ACC112 (cell line): Measurements from ENCODE around the gene EGFR.

ENCODE experiments used
- H2AFZ ChIP-seq: fragments of 200-600 bp; sonication (generic); one replicate; pipeline ENCODE4 v1.6.0; 2017; ENCODE audit warnings: antibody characterized with exemption, low read length; ENCODE audit not compliant: unreplicated experiment
- H3K27ac ChIP-seq: fragments of 200-600 bp; sonication (generic); 2 replicates; pipeline ENCODE4 v1.5.1; 2014; ENCODE audit warnings: low read depth, mild to moderate bottlenecking, antibody characterized with exemption, low read length, moderate library complexity
- H3K27me3 ChIP-seq: fragments of 200-600 bp; sonication (generic); 2 replicates; pipeline ENCODE4 v1.6.1; 2014; ENCODE audit warnings: mild to moderate bottlenecking, antibody characterized with exemption, low read length, moderate library complexity, mixed read lengths; ENCODE audit not compliant: insufficient read depth
- H3K36me3 ChIP-seq: fragments of 200-600 bp; sonication (generic); 2 replicates; pipeline ENCODE4 v1.6.1; 2016; ENCODE audit warnings: mild to moderate bottlenecking, antibody characterized with exemption, low read length, moderate library complexity, mixed read lengths; ENCODE audit not compliant: insufficient read depth
- H3K4me1 ChIP-seq: fragments of 200-600 bp; sonication (generic); one replicate; pipeline ENCODE4 v1.6.1; 2016; ENCODE audit warnings: low read length, mixed read lengths; ENCODE audit not compliant: insufficient read depth, unreplicated experiment, control insufficient read depth
- H3K4me3 ChIP-seq: fragments of 200-600 bp; sonication (generic); 2 replicates; pipeline ENCODE4 v1.5.1; 2014; ENCODE audit warnings: mild to moderate bottlenecking, low read depth, low read length
- H3K79me2 ChIP-seq: fragments of 200-600 bp; sonication (generic); one replicate; pipeline ENCODE4 v1.6.0; 2016; ENCODE audit warnings: low read length; ENCODE audit not compliant: control insufficient read depth, unreplicated experiment, insufficient read depth

Gene EGFR

DNA sequence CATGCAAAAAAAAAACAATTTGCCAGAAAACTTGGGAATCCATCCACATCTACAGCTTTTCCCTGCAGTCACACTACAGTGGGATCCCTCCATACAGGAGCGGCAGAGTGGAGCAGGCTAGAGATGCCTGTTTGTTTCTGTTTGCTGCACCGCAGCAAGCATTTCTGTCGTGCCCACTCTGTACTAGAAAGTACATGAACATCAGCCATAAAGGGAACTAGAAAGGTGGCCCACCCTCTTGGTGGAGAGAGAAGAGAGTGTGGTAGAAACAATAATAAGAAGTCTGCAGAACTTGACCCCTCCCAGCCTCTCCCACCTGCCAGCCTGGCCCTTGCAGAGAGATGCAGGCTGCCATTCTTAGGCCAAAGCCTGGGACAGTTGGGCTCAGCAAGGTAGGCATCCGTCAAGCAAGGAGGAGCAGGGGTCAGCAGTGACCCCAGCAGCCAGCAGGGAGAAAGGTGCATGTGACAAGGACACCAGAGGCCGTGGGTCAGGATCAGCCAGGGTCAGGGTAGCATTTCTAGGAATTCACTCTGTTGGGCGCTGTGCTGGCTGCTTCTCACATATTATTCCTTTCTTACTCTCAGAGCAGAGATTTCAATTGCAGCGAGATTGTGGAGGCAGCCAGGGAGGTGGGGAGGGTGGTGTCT is 171.8 kb downstream of the EGFR start:
- H3K36me3 ChIP-seq = peaks cover 14% of the 10 kb centered on the region
- no peak overlapping the region for H3K4me3 ChIP-seq
- peaks cover 50% of the 10 kb centered on the region for H3K4me1 ChIP-seq
- no peak overlapping the region for H3K27ac ChIP-seq
- no peaks in the 10 kb centered on the region for H3K27me3 ChIP-seq
- H3K79me2 ChIP-seq = no peaks in the 10 kb centered on the region
- no peak overlapping the region for H2AFZ ChIP-seq

DNA sequence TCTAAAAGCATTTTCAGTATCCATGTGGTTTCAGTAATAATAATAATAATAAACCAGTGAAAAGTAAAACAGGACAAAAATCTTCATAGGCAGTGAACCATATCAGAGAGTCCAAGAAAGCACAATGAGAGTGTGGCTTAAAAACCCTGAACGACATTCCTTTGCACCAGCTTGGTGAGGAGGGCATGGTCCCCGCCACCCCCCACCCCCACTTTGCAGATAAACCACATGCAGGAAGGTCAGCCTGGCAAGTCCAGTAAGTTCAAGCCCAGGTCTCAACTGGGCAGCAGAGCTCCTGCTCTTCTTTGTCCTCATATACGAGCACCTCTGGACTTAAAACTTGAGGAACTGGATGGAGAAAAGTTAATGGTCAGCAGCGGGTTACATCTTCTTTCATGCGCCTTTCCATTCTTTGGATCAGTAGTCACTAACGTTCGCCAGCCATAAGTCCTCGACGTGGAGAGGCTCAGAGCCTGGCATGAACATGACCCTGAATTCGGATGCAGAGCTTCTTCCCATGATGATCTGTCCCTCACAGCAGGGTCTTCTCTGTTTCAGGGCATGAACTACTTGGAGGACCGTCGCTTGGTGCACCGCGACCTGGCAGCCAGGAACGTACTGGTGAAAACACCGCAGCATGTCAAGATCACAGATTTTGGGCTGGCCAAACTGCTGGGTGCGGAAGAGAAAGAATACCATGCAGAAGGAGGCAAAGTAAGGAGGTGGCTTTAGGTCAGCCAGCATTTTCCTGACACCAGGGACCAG is 172.5 kb downstream of the EGFR start:
- Histone ChIP-seq H3K4me3 (no peak overlapping the region), H3K79me2 (peaks cover 3% of the 10 kb centered on the region), H2AFZ (no peak overlapping the region), H3K27me3 (no peaks in the 10 kb centered on the region), H3K36me3 (peaks cover 14% of the 10 kb centered on the region), H3K4me1 (peaks cover 44% of the 10 kb centered on the region), H3K27ac (peak overlapping the region; percentile 81)

DNA sequence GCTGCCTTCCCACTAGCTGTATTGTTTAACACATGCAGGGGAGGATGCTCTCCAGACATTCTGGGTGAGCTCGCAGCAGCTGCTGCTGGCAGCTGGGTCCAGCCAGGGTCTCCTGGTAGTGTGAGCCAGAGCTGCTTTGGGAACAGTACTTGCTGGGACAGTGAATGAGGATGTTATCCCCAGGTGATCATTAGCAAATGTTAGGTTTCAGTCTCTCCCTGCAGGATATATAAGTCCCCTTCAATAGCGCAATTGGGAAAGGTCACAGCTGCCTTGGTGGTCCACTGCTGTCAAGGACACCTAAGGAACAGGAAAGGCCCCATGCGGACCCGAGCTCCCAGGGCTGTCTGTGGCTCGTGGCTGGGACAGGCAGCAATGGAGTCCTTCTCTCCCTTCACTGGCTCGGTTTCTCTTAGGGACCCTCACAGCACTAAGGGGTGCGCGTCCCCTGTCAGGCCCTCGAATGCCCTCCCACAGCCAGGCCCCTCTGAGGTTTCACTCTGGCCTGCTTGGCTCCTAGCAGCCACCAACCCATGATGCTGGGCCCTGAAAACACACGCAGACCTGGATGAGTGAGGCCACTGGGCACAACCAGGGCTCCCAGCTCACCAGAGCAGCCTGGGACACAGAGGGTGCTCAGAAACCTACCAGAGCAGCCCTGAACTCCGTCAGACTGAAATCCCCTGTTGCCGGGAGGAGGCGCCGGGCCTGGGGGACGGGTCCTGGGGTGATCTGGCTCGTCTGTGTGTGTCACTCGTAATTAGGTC is 173.3 kb downstream of the EGFR start:
- Histone ChIP-seq H3K4me1 (peaks cover 36% of the 10 kb centered on the region), H3K4me3 (no peak overlapping the region), H2AFZ (no peak overlapping the region), H3K79me2 (peaks cover 6% of the 10 kb centered on the region), H3K36me3 (peaks cover 10% of the 10 kb centered on the region), H3K27me3 (no peaks in the 10 kb centered on the region), H3K27ac (peak overlapping the region; percentile 81)

DNA sequence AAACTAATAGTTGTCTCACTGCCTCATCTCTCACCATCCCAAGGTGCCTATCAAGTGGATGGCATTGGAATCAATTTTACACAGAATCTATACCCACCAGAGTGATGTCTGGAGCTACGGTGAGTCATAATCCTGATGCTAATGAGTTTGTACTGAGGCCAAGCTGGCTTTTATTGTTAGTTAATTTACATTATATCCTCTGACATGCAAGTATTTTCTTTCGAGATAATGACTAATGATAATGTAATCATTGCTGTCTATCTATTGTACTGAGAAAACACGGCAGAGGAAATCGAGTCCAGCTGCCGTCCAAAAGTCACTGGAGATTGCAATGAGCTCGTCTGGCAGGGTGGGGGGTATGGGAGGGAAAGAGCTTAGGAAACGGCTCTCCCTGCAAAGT is 173.9 kb downstream of the EGFR start:
- Histone ChIP-seq H3K36me3 (peaks cover 7% of the 10 kb centered on the region), H3K27ac (peak overlapping the region; percentile 81), H3K4me3 (peak overlapping the region; percentile 27; the same call in 1 of the 2 replicates)

DNA sequence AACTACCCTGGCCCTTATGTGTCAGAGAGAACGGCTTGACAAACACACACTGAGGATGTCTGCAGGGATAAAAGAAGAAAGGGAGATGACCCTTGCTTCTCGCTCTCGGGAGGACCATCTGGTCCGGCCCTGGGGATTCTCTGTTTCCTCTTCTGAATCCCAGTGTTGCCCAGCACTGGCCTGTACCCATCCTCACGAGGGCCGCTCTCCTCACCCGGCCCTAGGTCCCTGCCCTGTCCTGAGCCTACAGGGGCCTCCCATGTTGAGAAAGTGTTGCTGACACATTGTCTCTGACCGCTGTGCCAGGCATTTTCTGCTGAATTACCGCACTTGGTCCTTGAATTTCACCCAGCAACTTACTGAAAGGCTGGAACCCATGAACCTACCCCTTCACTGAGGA is 174.4 kb downstream of the EGFR start:
- H3K4me3 ChIP-seq = peak overlapping the region; percentile 27; the same call in 1 of the 2 replicates
- no peak overlapping the region for H2AFZ ChIP-seq
- H3K27me3 ChIP-seq = no peaks in the 10 kb centered on the region
- H3K4me1 ChIP-seq = peaks cover 34% of the 10 kb centered on the region
- H3K27ac ChIP-seq = peak overlapping the region; percentile 81
- H3K79me2 ChIP-seq = peaks cover 6% of the 10 kb centered on the region
- peaks cover 10% of the 10 kb centered on the region for H3K36me3 ChIP-seq

More for the DNA sequence above, 173.9 kb downstream of the EGFR start:
- Histone ChIP-seq H2AFZ (no peak overlapping the region), H3K4me1 (peaks cover 34% of the 10 kb centered on the region), H3K27me3 (no peaks in the 10 kb centered on the region), H3K79me2 (peaks cover 6% of the 10 kb centered on the region)

DNA sequence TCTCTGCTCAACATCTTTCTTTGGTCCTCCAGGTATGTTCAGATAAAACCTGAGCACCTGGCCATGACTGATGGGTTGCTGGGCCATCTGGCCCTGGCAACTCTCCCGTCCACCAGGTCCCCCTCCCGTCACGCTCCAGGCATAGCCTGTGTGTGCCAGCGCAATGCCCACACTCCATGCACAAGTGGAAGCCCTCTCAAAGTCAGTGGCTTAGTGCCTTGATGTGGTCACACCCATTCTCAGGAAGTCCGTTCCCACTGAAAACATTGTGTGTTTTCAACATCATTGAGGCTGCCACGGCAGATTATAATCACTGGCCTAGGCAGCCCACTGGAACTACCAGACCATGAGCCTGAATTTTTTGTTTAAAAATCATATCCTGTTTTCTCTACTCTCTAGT is 175.7 kb downstream of the EGFR start:
- Histone ChIP-seq H3K27me3 (no peaks in the 10 kb centered on the region), H3K36me3 (peaks cover 21% of the 10 kb centered on the region), H3K27ac (no peak overlapping the region), H3K79me2 (peaks cover 6% of the 10 kb centered on the region), H2AFZ (no peak overlapping the region), H3K4me3 (no peak overlapping the region), H3K4me1 (peaks cover 34% of the 10 kb centered on the region)

DNA sequence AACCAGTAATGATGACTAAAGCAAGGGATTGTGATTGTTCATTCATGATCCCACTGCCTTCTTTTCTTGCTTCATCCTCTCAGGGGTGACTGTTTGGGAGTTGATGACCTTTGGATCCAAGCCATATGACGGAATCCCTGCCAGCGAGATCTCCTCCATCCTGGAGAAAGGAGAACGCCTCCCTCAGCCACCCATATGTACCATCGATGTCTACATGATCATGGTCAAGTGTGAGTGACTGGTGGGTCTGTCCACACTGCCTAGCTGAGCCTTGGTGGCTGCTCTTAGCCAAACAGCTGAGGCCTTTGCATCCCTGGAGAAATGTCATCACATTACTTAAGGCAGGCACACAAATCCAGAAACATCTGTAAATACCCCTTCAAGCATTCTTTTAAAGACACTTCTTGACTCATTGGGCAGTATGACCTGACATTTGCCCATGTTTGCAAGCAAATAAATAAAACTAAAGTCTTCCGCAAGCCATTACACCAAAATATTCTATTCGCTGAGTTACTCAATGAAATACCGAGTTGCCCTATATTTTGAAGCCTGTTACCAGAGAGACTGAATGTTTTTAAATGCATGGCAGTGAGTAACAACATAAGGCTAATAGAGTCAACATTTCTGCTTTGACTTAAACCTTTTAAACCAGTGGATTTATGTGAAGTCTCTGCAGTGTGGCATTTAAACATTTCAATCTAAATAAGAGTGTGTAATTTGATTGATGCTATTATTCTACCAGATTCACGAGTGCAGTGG is 180.0 kb downstream of the EGFR start:
- Histone ChIP-seq H3K4me3 (no peak overlapping the region), H3K4me1 (peaks cover 6% of the 10 kb centered on the region), H3K36me3 (peaks cover 54% of the 10 kb centered on the region), H3K27me3 (no peaks in the 10 kb centered on the region), H3K27ac (no peak overlapping the region), H3K79me2 (peaks cover 6% of the 10 kb centered on the region), H2AFZ (no peak overlapping the region)

DNA sequence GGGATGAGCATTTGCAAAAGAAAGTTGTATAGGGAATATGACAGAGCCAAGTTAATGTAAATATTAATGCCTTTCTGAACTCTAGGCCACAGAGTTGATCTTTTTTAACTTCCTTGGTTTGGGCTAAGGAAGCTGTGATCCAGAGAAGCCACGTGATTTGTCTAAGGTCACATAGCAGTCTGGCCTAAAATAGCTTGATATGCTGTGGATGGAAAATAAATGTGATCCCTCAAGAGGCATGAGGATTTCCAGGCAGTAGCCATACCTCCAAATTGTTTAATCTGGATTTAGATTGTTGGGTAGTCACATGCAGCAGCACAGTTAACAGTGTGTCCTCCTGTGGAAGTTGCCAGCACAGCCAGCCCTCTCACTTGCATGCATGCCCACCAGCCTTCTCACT is 180.6 kb downstream of the EGFR start:
- Histone ChIP-seq H3K27ac (no peak overlapping the region), H2AFZ (no peak overlapping the region), H3K27me3 (no peaks in the 10 kb centered on the region), H3K4me1 (peaks cover 3% of the 10 kb centered on the region), H3K79me2 (peaks cover 6% of the 10 kb centered on the region), H3K4me3 (no peak overlapping the region), H3K36me3 (peaks cover 56% of the 10 kb centered on the region)

DNA sequence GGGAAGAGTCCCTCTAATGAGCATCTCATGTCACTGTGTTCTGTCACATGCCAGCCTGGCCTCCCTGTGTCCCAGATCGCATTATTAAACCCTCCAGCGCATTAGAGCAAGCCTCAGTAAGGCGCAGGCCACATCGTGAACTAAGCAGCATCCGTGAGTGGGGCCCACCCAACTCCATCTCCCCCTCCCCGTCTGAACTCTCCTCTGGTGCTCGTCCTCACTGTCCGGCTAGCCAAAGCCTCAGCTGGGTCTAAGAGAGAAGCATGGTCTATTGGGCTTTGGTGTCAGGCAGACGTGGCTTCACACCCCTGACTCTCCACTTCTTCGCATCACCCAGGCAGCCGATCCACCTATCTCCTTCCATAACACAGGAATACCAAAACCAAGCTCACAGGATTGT is 181.6 kb downstream of the EGFR start:
- no peak overlapping the region for H3K27ac ChIP-seq
- H3K79me2 ChIP-seq = peaks cover 6% of the 10 kb centered on the region
- H2AFZ ChIP-seq = no peak overlapping the region
- H3K27me3 ChIP-seq = no peaks in the 10 kb centered on the region
- H3K4me3 ChIP-seq = no peak overlapping the region
- no peaks in the 10 kb centered on the region for H3K4me1 ChIP-seq
- H3K36me3 ChIP-seq = peaks cover 62% of the 10 kb centered on the region
